ENCODE results near the gene CBLB. TPM values are rescaled to one million over a fixed set of nuclear protein-coding genes. Genes with fewer than 3 reads are reported as not detected.
"Not testable (repeated sequence)": the region's sequence is repeated elsewhere in the genome, so short reads cannot be mapped to it uniquely, and the experiment has no call there.

CBLB gene
- polyA plus RNA-seq, 1 experiment: 19.3 TPM

- no peak for DNase-seq (ENCODE audit: low read depth)
- Histone ChIP-seq H3K4me3 (ENCODE audit: low read depth, low read length) (no peak overlapping the region), H3K27me3 (ENCODE audit: control insufficient read depth, insufficient read depth, low read length) (no peaks in the 10 kb centered on the region), H3K36me3 (ENCODE audit: control insufficient read depth, insufficient read depth, low read length) (peaks cover 2% of the 10 kb centered on the region)
- TF ChIP-seq CTCF (IDR thresholded peaks at IDR 0.05; ENCODE audit: insufficient read depth, low read depth, low read length): no peak
- POLR2A ChIA-PET: no interaction called here
- CTCF ChIA-PET: no interaction called here
Measured at GRCh38 chr3:105730801-105731354, 137.9 kb downstream of the CBLB start.

DNA sequence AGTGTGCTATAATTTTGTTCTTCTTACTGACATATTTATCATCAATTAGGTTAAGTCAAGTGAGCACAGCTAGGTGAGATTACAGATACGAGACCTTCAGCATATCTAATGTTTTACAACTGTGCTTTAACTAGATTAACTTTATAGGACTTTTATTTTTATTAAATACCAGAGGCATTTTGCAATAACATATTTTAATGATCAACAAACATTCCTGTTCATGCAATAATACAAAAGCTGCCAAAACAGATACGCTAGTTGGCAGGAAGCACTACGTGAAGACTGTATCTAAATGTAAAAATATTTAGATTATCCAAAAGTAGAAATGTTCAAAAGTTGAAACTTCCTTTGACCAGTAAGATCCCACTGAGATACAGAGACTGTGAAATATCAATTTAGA, 139.1 kb downstream of the CBLB start:
- CTCF ChIA-PET: no interaction called here
- POLR2A ChIA-PET: no interaction called here
- no peak overlapping the region for H3K4me3 ChIP-seq (ENCODE audit: low read depth, low read length)
- peaks cover 2% of the 10 kb centered on the region for H3K36me3 ChIP-seq (ENCODE audit: control insufficient read depth, insufficient read depth, low read length)
- DNase-seq (ENCODE audit: low read depth): no peak
- TF ChIP-seq CTCF (IDR thresholded peaks at IDR 0.05; ENCODE audit: insufficient read depth, low read depth, low read length): no peak
- H3K27me3 ChIP-seq (ENCODE audit: control insufficient read depth, insufficient read depth, low read length): no peaks in the 10 kb centered on the region

DNA sequence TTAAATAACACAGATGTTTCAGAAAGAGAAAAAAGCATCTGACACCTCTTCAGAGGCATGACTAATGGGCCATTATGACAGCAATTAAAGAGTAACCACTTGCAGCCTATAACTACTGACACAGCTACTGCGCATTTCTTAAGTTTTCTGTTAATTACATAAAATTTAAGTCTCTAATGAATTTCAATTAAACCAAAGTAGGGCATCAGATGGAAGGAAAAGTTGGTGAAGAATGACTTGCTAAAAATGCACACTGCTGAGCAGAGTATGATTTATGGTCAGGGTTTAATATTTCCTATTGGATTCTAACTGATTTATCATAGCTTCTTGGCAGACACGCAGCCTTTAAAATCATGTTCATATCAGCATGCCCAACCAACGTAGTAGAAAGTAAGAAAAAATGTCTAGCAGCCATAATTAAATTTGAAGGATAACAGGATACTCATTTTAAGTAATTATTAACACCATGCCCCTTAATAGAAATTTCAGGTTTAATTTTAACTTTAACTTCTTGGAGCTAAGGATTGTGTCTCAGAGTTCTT, 140.0 kb downstream of the CBLB start:
- CTCF ChIA-PET: no interaction called here
- Histone ChIP-seq H3K27me3 (ENCODE audit: control insufficient read depth, insufficient read depth, low read length) (no peaks in the 10 kb centered on the region), H3K36me3 (ENCODE audit: control insufficient read depth, insufficient read depth, low read length) (peaks cover 2% of the 10 kb centered on the region), H3K4me3 (ENCODE audit: low read depth, low read length) (no peak overlapping the region)
- no peak for TF ChIP-seq CTCF (IDR thresholded peaks at IDR 0.05; ENCODE audit: insufficient read depth, low read depth, low read length)
- POLR2A ChIA-PET: no interaction called here
- no peak for DNase-seq (ENCODE audit: low read depth)

- POLR2A ChIA-PET; H3K36me3 ChIP-seq (ENCODE audit: control insufficient read depth, insufficient read depth, low read length); H3K4me3 ChIP-seq (ENCODE audit: low read depth, low read length); DNase-seq (ENCODE audit: low read depth); H3K27me3 ChIP-seq (ENCODE audit: control insufficient read depth, insufficient read depth, low read length): not testable (repeated sequence)
- CTCF ChIA-PET: interaction anchor here (0.6 kb wide), 2 partner anchors 420 to 1811 kb away, joined by 3 to 4 read pairs; no protein-coding TSS in a partner anchor
Measured at GRCh38 chr3:105727036-105727435, 141.8 kb downstream of the CBLB start.

- DNase-seq (ENCODE audit: low read depth): no peak
- no peak for TF ChIP-seq CTCF (IDR thresholded peaks at IDR 0.05; ENCODE audit: insufficient read depth, low read depth, low read length)
- POLR2A ChIA-PET: no interaction called here
- CTCF ChIA-PET: no interaction called here
- Histone ChIP-seq H3K4me3 (ENCODE audit: low read depth, low read length) (no peak overlapping the region), H3K27me3 (ENCODE audit: control insufficient read depth, insufficient read depth, low read length) (no peaks in the 10 kb centered on the region), H3K36me3 (ENCODE audit: control insufficient read depth, insufficient read depth, low read length) (peaks cover 5% of the 10 kb centered on the region)
Measured at GRCh38 chr3:105722943-105723556, 145.8 kb downstream of the CBLB start.

DNA sequence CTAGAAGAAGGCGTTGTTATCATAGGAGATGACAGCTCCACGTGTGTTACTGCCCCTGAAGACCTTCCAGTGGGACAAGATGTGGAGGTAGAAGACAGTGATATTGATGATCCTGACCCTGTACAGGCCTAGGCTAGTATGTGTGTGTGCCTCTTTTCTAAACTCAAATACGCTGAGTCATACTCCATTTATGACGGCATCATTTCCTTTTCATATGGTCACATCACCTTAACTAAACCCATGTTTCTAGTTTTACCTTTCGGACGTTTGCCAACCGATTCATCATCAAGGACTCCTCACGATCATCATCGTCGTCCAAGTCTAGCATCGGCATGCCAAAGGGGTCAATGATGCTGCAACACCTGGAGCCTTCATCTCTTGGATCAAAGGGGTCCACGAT, 149.0 kb downstream of the CBLB start:
- TF ChIP-seq CTCF (IDR thresholded peaks at IDR 0.05; ENCODE audit: insufficient read depth, low read depth, low read length): no peak
- peaks cover 4% of the 10 kb centered on the region; the same call in 1 of the 2 replicates for H3K36me3 ChIP-seq (ENCODE audit: control insufficient read depth, insufficient read depth, low read length)
- POLR2A ChIA-PET: no interaction called here
- DNase-seq (ENCODE audit: low read depth): no peak
- no peaks in the 10 kb centered on the region for H3K27me3 ChIP-seq (ENCODE audit: control insufficient read depth, insufficient read depth, low read length)
- H3K4me3 ChIP-seq (ENCODE audit: low read depth, low read length): no peak overlapping the region
- CTCF ChIA-PET: no interaction called here
